GM18517 (cell line): ENCODE results near the gene IL17RD.
"Not testable (repeated sequence)": the region's sequence is repeated elsewhere in the genome, so short reads cannot be mapped to it uniquely, and the experiment has no call there.

Source experiments
- ATAC-seq: cut with Tn5 transposase; IDR thresholded peaks from one replicate; pipeline ENCODE4 v1.9.1; 2021; ENCODE audit warnings: mild to moderate bottlenecking, moderate library complexity; ENCODE audit not compliant: unreplicated experiment

IL17RD gene

GRCh38 chr3:57094575-57094974 is 70.6 kb downstream of the IL17RD start:
- no peak for ATAC-seq

- ATAC-seq = no peak
Measured at GRCh38 chr3:57093971-57094535, 71.1 kb downstream of the IL17RD start.

GRCh38 chr3:57093489-57093888 is 71.7 kb downstream of the IL17RD start:
- ATAC-seq = no peak

DNA sequence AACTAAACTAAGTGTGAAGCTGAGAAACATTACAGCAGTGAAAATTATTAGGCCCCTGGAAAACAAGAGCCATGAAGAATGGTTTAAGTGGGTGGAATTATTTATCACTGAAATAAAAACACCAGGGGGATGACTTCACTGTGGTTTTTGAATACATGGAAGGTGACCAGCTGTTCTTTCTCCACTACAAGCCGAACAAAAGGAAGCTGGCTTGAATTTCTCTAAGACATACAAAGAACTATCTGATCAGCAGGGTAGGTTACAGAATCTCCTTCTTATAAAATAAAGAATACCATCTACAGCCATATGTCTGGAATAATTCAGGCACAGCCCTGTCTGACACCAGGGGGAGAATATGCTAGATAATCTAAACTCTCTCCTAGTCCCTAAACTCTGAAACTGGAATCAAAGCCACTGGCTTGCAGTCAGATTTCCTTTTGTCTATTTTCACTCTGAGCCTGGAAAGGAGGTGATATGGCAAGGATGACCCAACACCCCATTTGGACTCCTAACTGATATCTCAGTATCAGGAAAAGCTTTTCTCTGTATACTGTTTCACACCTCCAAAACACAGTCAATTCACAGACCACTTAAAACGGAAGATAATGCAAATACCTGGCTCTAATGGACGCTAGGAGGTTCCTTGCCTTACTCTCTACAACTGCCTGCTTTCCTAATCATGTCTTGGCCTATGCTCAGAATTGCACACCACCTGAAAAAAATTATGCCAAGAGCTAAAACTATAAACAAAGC is 73.5 kb downstream of the IL17RD start:
- no peak for ATAC-seq

DNA sequence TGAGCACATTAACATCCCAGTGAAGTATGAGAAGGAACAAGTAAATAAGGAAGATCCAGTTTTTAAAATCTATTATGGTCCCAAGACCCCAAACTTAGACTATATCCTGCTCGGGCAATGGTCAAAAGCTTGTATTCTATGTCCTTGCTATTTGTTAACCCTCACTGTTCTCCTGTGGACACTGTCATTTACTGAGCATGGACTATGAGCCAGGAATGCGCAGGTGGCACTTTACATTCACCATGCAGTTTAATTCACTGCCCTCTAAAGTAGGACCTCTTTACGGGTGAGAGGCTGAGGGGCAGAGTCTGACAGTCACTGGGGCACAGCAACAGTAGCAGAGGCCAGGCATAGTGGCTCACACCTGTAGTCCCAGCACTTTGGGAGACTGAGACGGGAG is 76.1 kb downstream of the IL17RD start:
- no peak for ATAC-seq

DNA sequence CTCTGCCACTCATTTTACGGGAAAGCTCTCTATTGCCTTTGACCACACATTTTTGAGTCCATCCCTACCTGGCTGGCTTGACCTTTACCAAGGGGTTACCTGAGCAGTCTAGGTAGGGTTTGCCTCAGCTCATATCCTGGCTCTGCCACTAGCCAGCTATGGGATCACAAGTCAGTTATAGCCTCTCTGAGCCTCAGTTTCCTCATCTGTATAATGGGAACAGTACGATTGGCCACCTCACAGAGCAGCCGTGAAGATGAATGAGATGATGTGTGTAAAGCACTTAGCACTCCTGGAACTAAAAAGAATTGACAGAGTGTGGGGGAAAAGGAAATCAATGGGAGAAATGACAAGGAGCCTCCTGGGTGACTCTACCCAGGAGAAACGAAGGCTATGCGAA is 76.7 kb downstream of the IL17RD start:
- ATAC-seq = no peak

DNA sequence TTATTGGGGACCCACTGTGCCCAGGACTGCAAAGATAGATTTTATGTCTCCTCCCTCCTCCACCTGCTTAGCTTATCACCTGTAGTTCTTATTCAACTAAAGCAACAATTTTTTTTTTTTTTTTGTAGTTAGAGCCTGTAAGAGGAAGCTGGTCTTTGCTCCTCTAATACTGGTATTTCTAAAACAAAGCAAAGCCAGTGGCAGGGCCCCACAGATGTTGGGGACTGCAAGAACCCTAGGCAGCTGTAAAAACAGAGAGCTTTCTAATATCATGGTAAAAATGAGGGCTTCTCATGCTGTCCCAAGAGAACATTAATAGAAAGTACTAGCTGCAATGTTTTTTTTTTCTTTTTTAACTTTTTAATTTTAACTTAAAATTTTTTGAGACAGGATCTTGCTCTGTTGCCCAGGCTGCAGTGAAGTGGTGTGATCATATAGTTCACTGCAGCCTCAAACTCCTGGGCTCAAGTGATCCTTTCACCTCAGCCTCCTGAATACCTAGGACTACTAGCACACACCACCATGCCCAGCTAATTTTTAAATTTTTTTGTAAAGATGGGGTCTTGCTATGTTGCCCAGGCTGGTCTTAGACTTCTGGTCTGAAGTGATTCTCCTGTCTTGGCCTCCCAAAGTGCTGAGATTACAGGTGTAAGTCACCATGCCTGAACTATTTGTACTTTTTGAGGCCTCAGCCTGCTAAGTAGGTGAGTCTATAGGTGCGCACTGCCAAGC is 77.6 kb downstream of the IL17RD start:
- ATAC-seq = no peak

DNA sequence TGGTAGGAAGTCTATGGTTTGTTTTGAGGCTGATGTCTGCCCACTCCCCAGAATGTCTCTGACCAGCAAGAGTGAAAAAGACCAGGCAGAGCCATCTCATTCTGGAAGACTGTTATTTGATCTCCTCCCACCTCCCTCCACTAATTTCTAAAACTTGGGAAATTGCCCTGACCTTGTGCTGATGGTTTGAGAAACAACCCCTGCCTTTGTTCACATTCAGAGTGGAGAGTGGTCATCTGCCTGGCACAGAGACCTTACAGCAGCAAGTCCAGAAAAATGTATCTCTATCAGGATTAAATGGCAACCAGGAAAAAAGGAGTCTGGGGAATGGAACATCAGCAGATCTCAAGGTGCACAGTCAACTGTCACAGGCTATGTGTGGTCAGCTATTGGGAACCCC is 79.0 kb downstream of the IL17RD start:
- no peak for ATAC-seq

DNA sequence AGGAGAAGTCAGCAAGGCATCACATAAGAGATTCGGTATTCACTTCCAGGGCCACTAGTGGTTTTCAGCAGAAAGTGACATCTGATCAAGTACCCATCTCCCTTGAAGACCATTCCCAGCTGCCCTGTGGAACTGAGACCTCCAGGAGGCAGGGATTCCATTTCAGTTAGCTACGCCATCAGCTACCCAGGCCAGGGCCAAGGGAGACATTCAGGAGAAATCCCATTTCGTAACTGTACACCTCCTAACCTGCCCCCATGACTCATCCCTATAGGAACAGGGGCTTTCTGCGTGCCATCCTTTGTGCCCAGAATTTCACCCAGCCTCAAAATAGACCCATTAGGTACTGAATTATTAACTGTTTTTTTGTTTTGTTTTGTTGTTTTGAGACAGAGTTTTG is 79.9 kb downstream of the IL17RD start:
- ATAC-seq = no peak

DNA sequence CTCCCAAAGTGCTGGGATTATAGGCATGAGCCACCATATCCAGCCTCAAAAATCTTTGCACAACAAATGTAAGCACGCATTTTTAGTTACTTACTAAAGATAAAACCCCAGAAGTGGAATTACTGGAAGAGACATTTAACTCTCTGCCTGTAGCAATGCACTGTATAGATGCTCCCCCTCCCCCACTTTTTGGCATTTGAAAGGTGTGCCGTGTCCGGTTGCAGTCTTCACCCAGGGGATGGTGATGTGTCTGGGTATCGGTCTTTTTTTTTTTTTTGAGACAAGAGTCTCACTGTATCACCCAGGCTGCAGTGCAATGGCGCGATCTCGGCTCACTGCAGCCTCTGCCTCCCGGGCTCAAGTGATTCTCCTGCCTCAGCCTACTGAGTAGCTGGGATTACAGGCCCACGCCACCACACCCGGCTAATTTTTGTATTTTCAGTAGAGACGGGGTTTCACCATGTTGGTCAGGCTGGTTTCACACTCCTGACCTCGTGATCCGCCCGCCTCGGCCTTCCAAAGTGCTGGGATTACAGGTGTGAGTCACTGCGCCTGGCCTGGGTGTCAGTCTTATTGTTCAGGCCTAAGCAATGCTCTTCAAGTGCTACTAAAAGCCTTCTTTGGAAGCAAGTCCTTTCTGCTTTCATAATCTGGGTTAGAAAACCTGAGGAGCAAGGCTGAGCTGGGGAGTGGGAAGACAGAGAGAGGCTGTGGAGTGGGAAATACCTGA is 81.7 kb downstream of the IL17RD start:
- ATAC-seq = not testable (repeated sequence)

- ATAC-seq = no peak
Measured at GRCh38 chr3:57082481-57082880, 82.7 kb downstream of the IL17RD start.

- no peak for ATAC-seq
Measured at GRCh38 chr3:57081173-57081572, 84.0 kb downstream of the IL17RD start.

DNA sequence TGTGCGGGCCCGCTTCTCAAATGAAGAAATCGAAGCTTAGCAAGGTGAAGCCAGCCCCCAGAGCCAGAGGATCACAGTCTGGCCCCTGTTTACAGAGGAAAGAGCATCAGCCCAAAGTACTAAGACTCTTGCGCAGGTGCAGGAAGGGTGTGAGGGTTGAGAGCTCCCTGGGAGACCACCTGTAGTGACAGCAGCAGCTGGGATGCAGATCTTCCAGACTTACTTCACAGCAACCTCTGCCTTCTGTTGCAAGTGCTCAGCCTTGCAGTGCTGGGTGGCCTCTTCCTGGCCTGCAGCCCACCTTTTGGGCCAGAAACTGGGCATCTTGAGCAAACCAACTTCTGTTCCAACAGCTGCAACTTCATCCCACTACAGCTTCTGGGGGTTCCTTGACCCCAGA is 85.0 kb downstream of the IL17RD start:
- ATAC-seq = no peak

DNA sequence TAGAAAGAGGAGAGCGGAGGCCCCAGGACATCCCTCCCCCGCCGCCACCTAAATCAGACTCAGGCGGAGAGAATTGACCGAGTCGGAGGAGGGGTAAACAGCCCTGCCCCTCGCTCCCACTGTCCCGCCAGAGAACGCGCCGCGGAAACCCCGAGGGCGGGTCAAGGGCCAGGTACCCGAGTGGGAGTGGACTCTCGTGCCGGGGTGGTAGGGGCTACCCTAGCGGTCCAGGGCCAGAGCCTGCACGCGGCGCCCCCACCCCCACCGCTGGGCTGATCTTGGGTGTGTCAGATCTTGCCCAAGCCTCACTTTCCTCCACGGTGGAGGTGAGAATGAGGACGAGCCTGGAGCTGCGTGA is 85.7 kb downstream of the IL17RD start:
- ATAC-seq = no peak

- ATAC-seq = no peak
Measured at GRCh38 chr3:57078635-57079473, 86.3 kb downstream of the IL17RD start.

DNA sequence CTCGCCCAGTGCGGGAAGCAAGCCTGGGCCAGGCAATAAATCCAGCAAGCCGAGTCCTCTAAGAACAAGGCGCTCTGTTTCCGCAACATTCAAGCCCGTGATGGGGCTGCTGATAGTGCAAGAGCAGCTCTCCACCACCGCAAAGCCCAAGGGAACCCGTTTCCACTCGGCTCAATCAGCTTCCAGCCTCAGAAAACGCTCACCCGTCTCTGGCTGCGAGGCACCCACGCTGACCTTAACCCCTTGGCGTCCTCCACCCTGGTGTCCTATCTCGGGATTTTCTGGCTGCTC is 86.9 kb downstream of the IL17RD start:
- ATAC-seq = no peak

DNA sequence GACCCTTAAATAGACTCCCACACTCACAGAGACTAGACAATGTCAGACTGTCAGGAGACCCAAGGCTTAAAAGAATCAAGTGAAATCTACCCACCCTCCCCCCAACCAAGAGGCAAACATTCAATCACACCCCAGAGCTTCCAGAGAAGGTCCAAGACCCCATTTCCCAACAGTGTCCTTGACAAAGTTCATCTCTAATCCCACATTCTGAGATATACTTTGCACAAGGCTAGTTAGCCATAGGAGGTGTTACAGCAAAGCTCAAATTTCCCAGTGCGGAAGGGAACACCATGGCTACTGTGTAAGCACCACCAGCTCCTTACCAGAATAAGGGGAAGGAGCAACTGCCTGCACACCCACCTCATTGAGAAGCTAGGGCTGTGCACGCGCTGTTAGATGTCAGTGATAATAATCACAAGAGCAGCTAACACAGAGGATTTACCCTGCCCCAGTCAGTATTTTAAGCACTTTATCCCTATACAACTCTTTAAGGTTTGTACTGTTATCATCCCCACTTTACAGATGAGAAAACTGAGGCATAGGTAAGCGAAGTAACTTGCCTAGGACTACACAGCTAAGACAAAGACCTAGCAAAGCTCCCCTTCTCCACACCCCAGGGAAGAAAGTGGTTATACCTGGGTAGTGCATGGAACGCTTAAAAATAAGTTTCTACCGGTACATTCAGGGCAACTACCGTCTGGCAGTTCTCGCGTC is 87.4 kb downstream of the IL17RD start:
- no peak for ATAC-seq

DNA sequence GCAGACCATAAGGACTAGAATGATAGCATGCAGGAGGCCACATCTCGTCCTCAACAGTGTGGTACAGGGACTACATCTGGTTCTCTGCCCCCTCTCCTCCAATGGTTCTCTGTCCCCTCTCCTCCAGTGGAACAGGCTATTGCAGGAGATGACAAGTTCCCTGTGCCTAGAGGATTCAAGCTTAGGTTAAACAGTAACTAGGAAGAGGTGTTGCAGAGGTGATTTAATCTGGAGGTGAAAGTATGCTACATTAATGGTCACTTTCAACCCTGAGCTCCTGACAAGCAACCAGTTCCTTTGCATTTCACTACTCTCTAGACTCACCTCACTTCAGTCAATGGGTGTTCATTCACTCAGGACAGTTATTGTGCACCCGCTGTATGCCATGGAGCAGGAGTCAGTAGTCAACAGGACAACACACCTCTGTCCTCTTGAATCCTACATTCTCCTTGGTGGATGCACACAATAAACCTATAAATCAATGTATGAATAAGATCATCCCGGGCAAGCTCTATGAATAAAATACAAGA is 88.7 kb downstream of the IL17RD start:
- no peak for ATAC-seq

DNA sequence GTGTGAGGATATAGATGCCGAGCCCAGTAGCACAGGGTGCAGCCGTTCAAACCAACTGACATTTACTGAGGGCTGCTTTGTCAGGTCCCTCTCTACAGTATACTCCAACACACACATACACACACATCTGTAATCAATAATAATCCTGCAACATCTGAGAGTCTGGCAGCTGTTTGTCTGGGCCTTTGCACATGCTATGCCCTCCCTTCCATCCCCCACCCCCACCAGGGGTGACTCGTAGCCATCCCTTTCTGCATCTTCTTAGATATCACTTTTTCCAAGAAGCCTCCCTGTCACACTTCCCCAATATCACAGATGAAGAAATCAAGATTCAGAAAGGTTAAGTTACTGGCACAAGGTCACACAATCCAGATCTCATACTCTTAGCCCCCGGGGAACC is 91.0 kb downstream of the IL17RD start:
- no peak for ATAC-seq

GRCh38 chr3:57073628-57074027 is 91.5 kb downstream of the IL17RD start:
- no peak for ATAC-seq
